Measurements from ENCODE around the gene BPTF.
"Not testable (repeated sequence)": the region's sequence is repeated elsewhere in the genome, so short reads cannot be mapped to it uniquely, and the experiment has no call there.

Gene BPTF

DNA sequence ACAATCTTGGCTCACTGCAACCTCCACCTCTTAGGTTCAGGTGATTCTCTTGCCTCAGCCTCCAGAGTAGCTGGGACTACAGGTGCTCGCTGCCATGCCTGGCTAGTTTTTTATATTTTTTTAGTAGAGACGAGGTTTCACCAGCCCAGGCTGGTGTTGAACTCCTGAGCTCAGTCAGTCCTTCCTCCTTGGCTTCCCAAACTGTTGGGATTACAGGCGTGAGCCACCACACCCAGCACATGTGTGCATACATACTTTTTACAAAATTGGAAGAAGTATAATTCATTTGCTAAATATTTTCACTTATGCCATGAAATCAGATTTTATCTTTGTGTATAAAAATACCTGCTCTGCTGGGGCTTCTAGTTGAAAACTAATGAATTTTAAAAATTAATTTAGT, 13.2 kb downstream of the BPTF start:
- Histone ChIP-seq H3K36me3 (ENCODE audit: control insufficient read depth, insufficient read depth, low read length) (no peaks in the 10 kb centered on the region; the same call in 1 of the 2 replicates), H3K27me3 (replicated peaks; ENCODE audit: control insufficient read depth, insufficient read depth, low read length) (no peaks in the 10 kb centered on the region), H3K4me3 (replicated peaks; ENCODE audit: low read depth, low read length) (no peak overlapping the region)
- no peak for DNase-seq (ENCODE audit: extremely low read depth, insufficient read length)
- TF ChIP-seq, protein P1, sequence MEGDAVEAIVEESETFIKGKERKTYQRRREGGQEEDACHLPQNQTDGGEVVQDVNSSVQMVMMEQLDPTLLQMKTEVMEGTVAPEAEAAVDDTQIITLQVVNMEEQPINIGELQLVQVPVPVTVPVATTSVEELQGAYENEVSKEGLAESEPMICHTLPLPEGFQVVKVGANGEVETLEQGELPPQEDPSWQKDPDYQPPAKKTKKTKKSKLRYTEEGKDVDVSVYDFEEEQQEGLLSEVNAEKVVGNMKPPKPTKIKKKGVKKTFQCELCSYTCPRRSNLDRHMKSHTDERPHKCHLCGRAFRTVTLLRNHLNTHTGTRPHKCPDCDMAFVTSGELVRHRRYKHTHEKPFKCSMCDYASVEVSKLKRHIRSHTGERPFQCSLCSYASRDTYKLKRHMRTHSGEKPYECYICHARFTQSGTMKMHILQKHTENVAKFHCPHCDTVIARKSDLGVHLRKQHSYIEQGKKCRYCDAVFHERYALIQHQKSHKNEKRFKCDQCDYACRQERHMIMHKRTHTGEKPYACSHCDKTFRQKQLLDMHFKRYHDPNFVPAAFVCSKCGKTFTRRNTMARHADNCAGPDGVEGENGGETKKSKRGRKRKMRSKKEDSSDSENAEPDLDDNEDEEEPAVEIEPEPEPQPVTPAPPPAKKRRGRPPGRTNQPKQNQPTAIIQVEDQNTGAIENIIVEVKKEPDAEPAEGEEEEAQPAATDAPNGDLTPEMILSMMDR (IDR thresholded peaks at IDR 0.05; ENCODE audit: insufficient read depth, low read length, poor library complexity, severe bottlenecking), result no peak

DNA sequence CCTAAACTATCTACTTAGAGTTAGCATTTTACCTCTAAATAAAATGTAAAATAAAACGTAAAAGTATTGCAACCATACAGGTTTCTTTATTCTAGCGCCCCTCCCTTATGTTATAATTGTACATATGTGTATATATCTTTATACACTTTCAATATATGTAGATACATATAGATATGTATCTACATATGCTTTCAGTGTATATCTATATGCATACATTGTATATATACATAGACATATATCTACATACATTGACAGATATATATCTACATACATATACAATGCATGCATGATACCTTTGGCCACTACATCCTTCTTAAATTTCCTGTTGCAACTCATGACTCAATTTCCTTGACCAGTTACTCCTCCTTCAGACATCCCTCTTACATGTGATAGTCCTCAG, 16.7 kb downstream of the BPTF start:
- TF ChIP-seq, protein P1 (IDR thresholded peaks at IDR 0.05; ENCODE audit: insufficient read depth, low read length, poor library complexity, severe bottlenecking), result no peak
- H3K36me3 ChIP-seq (ENCODE audit: control insufficient read depth, insufficient read depth, low read length), result no peaks in the 10 kb centered on the region; the same call in 1 of the 2 replicates
- DNase-seq (ENCODE audit: extremely low read depth, insufficient read length), result no peak
- H3K4me3 ChIP-seq (replicated peaks; ENCODE audit: low read depth, low read length), result no peak overlapping the region
- H3K27me3 ChIP-seq (replicated peaks; ENCODE audit: control insufficient read depth, insufficient read depth, low read length), result no peaks in the 10 kb centered on the region

DNA sequence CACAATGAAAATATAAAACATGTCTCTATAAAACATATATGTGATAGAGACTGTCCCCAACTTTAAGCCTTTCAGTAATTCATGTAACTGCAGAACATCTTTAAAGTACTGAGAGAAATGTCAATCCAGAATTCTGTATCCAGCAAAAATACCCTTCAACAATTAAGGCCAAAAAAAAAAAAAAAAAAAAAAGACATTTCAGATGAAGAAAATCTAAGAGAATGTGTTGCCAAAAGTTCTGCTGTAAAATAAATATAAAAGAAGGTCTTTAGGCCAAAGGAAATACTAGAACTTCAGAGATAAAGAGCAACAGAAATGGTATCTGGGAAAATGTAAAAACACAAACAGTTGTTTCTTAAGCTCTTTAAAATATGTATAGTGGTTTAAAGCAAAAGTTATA, 17.3 kb downstream of the BPTF start:
- Histone ChIP-seq H3K4me3 (replicated peaks; ENCODE audit: low read depth, low read length) (no peak overlapping the region), H3K27me3 (replicated peaks; ENCODE audit: control insufficient read depth, insufficient read depth, low read length) (no peaks in the 10 kb centered on the region), H3K36me3 (ENCODE audit: control insufficient read depth, insufficient read depth, low read length) (no peaks in the 10 kb centered on the region; the same call in 1 of the 2 replicates)
- no peak for DNase-seq (ENCODE audit: extremely low read depth, insufficient read length)
- TF ChIP-seq, protein P1 (IDR thresholded peaks at IDR 0.05; ENCODE audit: insufficient read depth, low read length, poor library complexity, severe bottlenecking), result no peak

DNA sequence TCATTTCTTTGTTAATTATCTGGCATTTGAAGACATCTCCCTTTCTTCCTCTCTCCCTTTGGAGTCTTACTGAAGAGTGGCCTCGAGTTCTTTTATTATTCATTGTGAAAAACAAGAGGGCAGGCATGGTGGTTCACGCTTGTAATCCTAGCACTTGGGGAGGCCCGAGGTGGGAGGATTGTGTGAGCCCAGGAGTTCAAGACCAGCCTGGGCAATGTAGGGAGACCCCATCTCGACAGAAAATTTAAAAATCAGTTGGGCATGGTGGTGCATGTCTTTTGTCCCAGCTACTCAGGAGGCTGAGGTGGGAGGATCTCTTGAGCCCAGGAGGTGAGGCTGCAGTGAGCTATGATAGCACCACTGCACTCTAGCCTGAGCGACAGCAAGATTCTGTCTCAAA, 20.1 kb downstream of the BPTF start:
- no peaks in the 10 kb centered on the region for H3K36me3 ChIP-seq (ENCODE audit: control insufficient read depth, insufficient read depth, low read length)
- no peak for DNase-seq (ENCODE audit: extremely low read depth, insufficient read length)
- H3K4me3 ChIP-seq (replicated peaks; ENCODE audit: low read depth, low read length), result no peak overlapping the region
- H3K27me3 ChIP-seq (replicated peaks; ENCODE audit: control insufficient read depth, insufficient read depth, low read length), result no peaks in the 10 kb centered on the region
- TF ChIP-seq, protein P1 (IDR thresholded peaks at IDR 0.05; ENCODE audit: insufficient read depth, low read length, poor library complexity, severe bottlenecking), result no peak

DNA sequence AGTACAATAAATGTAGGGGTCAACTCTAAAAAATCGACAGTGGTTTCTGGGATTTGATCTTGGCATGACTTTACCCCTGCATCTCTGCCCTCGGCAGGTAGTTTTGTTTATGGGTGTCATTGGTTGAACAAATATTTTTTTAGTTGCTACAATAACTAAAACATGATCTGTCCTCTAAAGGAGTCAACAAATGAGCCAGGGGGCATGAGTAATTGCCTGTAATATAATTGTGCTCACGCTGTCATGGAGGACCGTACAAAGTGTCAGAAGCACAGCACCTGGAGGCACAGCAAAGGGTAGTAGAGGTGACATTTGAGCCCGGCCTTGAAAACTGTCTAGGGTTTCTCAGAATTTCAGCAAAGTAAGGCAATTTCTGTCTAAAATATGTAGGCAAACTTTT, 22.9 kb downstream of the BPTF start:
- H3K4me3 ChIP-seq (replicated peaks; ENCODE audit: low read depth, low read length); H3K36me3 ChIP-seq (ENCODE audit: control insufficient read depth, insufficient read depth, low read length); DNase-seq (ENCODE audit: extremely low read depth, insufficient read length); H3K27me3 ChIP-seq (replicated peaks; ENCODE audit: control insufficient read depth, insufficient read depth, low read length): not testable (repeated sequence)

DNA sequence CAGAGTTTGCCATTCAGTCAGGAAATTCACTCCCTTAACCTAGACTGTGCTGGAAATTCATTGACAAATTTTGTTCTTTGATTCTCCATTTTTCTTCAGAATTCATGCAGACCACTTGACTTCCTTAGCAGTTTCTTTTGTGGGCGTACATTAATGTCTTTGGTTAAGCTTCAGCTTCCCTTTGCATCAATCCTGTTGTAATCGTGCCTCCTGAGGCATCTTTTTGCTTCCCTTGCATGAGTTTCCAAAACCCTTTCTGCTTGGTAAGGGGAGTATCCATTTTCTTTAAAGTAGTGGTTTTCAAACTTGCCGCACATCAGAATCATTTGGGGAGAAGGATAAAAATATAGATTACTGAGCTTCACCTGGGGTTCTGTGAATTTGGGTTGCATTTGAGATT, 23.5 kb downstream of the BPTF start:
- H3K4me3 ChIP-seq (replicated peaks; ENCODE audit: low read depth, low read length); H3K36me3 ChIP-seq (ENCODE audit: control insufficient read depth, insufficient read depth, low read length); H3K27me3 ChIP-seq (replicated peaks; ENCODE audit: control insufficient read depth, insufficient read depth, low read length); DNase-seq (ENCODE audit: extremely low read depth, insufficient read length): not testable (repeated sequence)

DNA sequence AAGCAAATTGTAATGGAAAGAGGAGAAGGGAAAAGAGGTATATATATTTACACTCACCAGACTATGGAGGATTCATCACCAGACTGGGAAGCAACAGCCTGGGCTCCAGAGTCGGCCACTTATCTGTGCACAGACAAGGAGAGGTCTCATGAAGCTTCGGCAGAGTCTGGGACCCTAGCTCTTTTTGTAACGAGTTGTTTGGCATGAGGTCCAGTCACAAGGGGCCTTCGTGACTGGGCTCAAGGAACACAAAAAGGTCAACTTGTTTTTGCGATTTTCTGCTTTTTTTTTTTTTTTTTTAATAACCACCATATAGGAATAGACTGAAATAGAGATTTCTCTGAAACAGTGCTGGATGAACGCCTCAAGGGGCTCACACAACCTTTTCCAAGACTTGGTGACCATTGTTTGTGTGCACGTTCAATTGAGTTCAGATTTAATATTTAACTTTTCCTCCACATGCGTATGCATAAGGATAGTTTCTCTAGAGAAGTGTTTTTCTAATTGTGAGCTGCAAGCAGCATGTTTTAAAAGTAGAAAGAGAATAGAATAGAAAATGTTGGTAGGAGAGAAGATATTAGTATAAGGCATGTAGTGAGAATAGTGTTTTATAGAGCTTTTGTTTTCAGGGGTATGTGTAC, 25.8 kb downstream of the BPTF start:
- no peak for DNase-seq (ENCODE audit: extremely low read depth, insufficient read length)
- peaks cover 5% of the 10 kb centered on the region for H3K36me3 ChIP-seq (ENCODE audit: control insufficient read depth, insufficient read depth, low read length)
- TF ChIP-seq, protein P1 (IDR thresholded peaks at IDR 0.05; ENCODE audit: insufficient read depth, low read length, poor library complexity, severe bottlenecking), result no peak

More for the DNA sequence above, 25.8 kb downstream of the BPTF start:
- Histone ChIP-seq H3K4me3 (replicated peaks; ENCODE audit: low read depth, low read length) (no peak overlapping the region), H3K27me3 (replicated peaks; ENCODE audit: control insufficient read depth, insufficient read depth, low read length) (no peaks in the 10 kb centered on the region)

Measured in GM06990 (cell line).